Measurements from ENCODE around the gene TMEM126B. TPM values are rescaled to one million over a fixed set of nuclear protein-coding genes. Genes with fewer than 3 reads are reported as not detected.
"Not testable (repeated sequence)": the region's sequence is repeated elsewhere in the genome, so short reads cannot be mapped to it uniquely, and the experiment has no call there.

The TMEM126B gene
- total and polyA plus RNA-seq, 9 donors = 36.8 to 52.1 (median 42.2) TPM

GRCh38 chr11:85661972-85662664 is 33.7 kb downstream of the TMEM126B start:
- H3K4me3 ChIP-seq (ENCODE audit: low read length) = peak overlapping the region; percentile 88
- peak; percentile 13 for DNase-seq

GRCh38 chr11:85663080-85663752 is 34.8 kb downstream of the TMEM126B start:
- no peaks in the 10 kb centered on the region for H3K27me3 ChIP-seq (ENCODE audit: control insufficient read depth, insufficient read depth, low read length)
- peak overlapping the region; percentile 99 for H3K27ac ChIP-seq (ENCODE audit: low read length)
- H3K9me3 ChIP-seq (replicated peaks; ENCODE audit: control insufficient read depth, low read depth, low read length) = no peaks in the 10 kb centered on the region
- H3K4me1 ChIP-seq (ENCODE audit: control insufficient read depth, insufficient read depth, low read length) = peaks cover 6% of the 10 kb centered on the region
- DNase-seq = peak; percentile 26
- 3% methylated on average over 6 of the region's 10 CpGs for WGBS (ENCODE audit: insufficient coverage)
- peaks cover 11% of the 10 kb centered on the region for H3K36me3 ChIP-seq (ENCODE audit: control insufficient read depth, insufficient read depth, low read length)
- peak overlapping the region; percentile 88 for H3K4me3 ChIP-seq (ENCODE audit: low read length)

More at GRCh38 chr11:85661972-85662664, 33.7 kb downstream of the TMEM126B start:
- Histone ChIP-seq H3K9me3 (replicated peaks; ENCODE audit: control insufficient read depth, low read depth, low read length) (no peaks in the 10 kb centered on the region), H3K27me3 (ENCODE audit: control insufficient read depth, insufficient read depth, low read length) (no peaks in the 10 kb centered on the region), H3K4me1 (ENCODE audit: control insufficient read depth, insufficient read depth, low read length) (peaks cover 6% of the 10 kb centered on the region), H3K36me3 (ENCODE audit: control insufficient read depth, insufficient read depth, low read length) (peaks cover 11% of the 10 kb centered on the region), H3K27ac (ENCODE audit: low read length) (no peak overlapping the region)
- no CpG with 5 or more reads among the region's 4 CpGs for WGBS (ENCODE audit: insufficient coverage)

- H3K4me3 ChIP-seq (ENCODE audit: low read length) = peak overlapping the region; percentile 88
- H3K4me1 ChIP-seq (ENCODE audit: control insufficient read depth, insufficient read depth, low read length) = peaks cover 6% of the 10 kb centered on the region
- under 1% methylated on average over 71 of the region's 73 CpGs for WGBS (ENCODE audit: insufficient coverage)
- peak; percentile 87 for DNase-seq
- H3K9me3 ChIP-seq (replicated peaks; ENCODE audit: control insufficient read depth, low read depth, low read length) = no peaks in the 10 kb centered on the region
- peak overlapping the region; percentile 99 for H3K27ac ChIP-seq (ENCODE audit: low read length)
- peaks cover 11% of the 10 kb centered on the region for H3K36me3 ChIP-seq (ENCODE audit: control insufficient read depth, insufficient read depth, low read length)
- no peaks in the 10 kb centered on the region for H3K27me3 ChIP-seq (ENCODE audit: control insufficient read depth, insufficient read depth, low read length)
Observed at GRCh38 chr11:85663753-85664614, 35.6 kb downstream of the TMEM126B start.

- no peaks in the 10 kb centered on the region for H3K27me3 ChIP-seq (ENCODE audit: control insufficient read depth, insufficient read depth, low read length)
- peak within 1 kb of the TSS; percentile 88 for H3K4me3 ChIP-seq (ENCODE audit: low read length)
- DNase-seq = peak; percentile 98
- H3K9me3 ChIP-seq (replicated peaks; ENCODE audit: control insufficient read depth, low read depth, low read length) = no peaks in the 10 kb centered on the region
- H3K36me3 ChIP-seq (ENCODE audit: control insufficient read depth, insufficient read depth, low read length) = peaks cover 11% of the 10 kb centered on the region
- under 1% methylated on average over 55 of the region's 67 CpGs for WGBS (ENCODE audit: insufficient coverage)
- H3K27ac ChIP-seq (ENCODE audit: low read length) = peak within 1 kb of the TSS; percentile 99
- peaks cover 6% of the 10 kb centered on the region for H3K4me1 ChIP-seq (ENCODE audit: control insufficient read depth, insufficient read depth, low read length)
Observed at GRCh38 chr11:85664615-85665481, 36.5 kb downstream of the TMEM126B start, which contains the start of gene CREBZF. Gene CREBZF, minus strand, starts transcription at chr11:85665129. Its CDS starts 254 bp downstream, at chr11:85664875.

- WGBS (ENCODE audit: insufficient coverage) = 83% methylated on average over 1 of the region's 5 CpGs
- H3K27me3 ChIP-seq (ENCODE audit: control insufficient read depth, insufficient read depth, low read length) = no peaks in the 10 kb centered on the region
- peaks cover 10% of the 10 kb centered on the region for H3K36me3 ChIP-seq (ENCODE audit: control insufficient read depth, insufficient read depth, low read length)
- no peaks in the 10 kb centered on the region for H3K9me3 ChIP-seq (replicated peaks; ENCODE audit: control insufficient read depth, low read depth, low read length)
- DNase-seq = peak; percentile 10
- H3K27ac ChIP-seq (ENCODE audit: low read length) = no peak overlapping the region
- peaks cover 6% of the 10 kb centered on the region for H3K4me1 ChIP-seq (ENCODE audit: control insufficient read depth, insufficient read depth, low read length)
- H3K4me3 ChIP-seq (ENCODE audit: low read length) = no peak overlapping the region
Observed at GRCh38 chr11:85665733-85666132, 37.3 kb downstream of the TMEM126B start.

GRCh38 chr11:85666687-85667086 is 38.3 kb downstream of the TMEM126B start:
- DNase-seq = no peak
- Histone ChIP-seq H3K9me3 (replicated peaks; ENCODE audit: control insufficient read depth, low read depth, low read length) (no peaks in the 10 kb centered on the region), H3K4me1 (ENCODE audit: control insufficient read depth, insufficient read depth, low read length) (peaks cover 6% of the 10 kb centered on the region), H3K4me3 (ENCODE audit: low read length) (no peak overlapping the region), H3K36me3 (ENCODE audit: control insufficient read depth, insufficient read depth, low read length) (peaks cover 10% of the 10 kb centered on the region), H3K27me3 (ENCODE audit: control insufficient read depth, insufficient read depth, low read length) (no peaks in the 10 kb centered on the region), H3K27ac (ENCODE audit: low read length) (no peak overlapping the region)
- WGBS (ENCODE audit: insufficient coverage) = no CpG with 5 or more reads among the region's 3 CpGs

- H3K36me3 ChIP-seq (ENCODE audit: control insufficient read depth, insufficient read depth, low read length) = peaks cover 2% of the 10 kb centered on the region
- DNase-seq = no peak
- H3K4me3 ChIP-seq (ENCODE audit: low read length) = no peak overlapping the region
- H3K27ac ChIP-seq (ENCODE audit: low read length) = no peak overlapping the region
- H3K9me3 ChIP-seq (replicated peaks; ENCODE audit: control insufficient read depth, low read depth, low read length) = no peaks in the 10 kb centered on the region
- H3K4me1 ChIP-seq (ENCODE audit: control insufficient read depth, insufficient read depth, low read length) = peaks cover 2% of the 10 kb centered on the region
- no CpG with 5 or more reads among the region's 1 CpG for WGBS (ENCODE audit: insufficient coverage)
- no peaks in the 10 kb centered on the region for H3K27me3 ChIP-seq (ENCODE audit: control insufficient read depth, insufficient read depth, low read length)
Observed at GRCh38 chr11:85668157-85668556, 39.8 kb downstream of the TMEM126B start.

GRCh38 chr11:85670949-85671663 is 42.7 kb downstream of the TMEM126B start:
- not testable (repeated sequence) for H3K27me3 ChIP-seq (ENCODE audit: control insufficient read depth, insufficient read depth, low read length); H3K4me1 ChIP-seq (ENCODE audit: control insufficient read depth, insufficient read depth, low read length); H3K36me3 ChIP-seq (ENCODE audit: control insufficient read depth, insufficient read depth, low read length); H3K9me3 ChIP-seq (replicated peaks; ENCODE audit: control insufficient read depth, low read depth, low read length); DNase-seq; H3K4me3 ChIP-seq (ENCODE audit: low read length); H3K27ac ChIP-seq (ENCODE audit: low read length)
